ENCODE data around the gene TMEM53.
"Not testable (repeated sequence)": the region's sequence is repeated elsewhere in the genome, so short reads cannot be mapped to it uniquely, and the experiment has no call there.

Gene TMEM53

GRCh38 chr1:44674113-44675000, at the start of gene TMEM53, which contains the start of gene ARMH1:
TSS of gene TMEM53 (minus strand) at chr1:44674481. CDS start at chr1:44674391, 90 bp downstream.
TSS of gene ARMH1 (plus strand) at chr1:44674714. CDS start at chr1:44689698, 14,984 bp downstream.
- peak; percentile 95 for DNase-seq (ENCODE audit: low read depth)

DNA sequence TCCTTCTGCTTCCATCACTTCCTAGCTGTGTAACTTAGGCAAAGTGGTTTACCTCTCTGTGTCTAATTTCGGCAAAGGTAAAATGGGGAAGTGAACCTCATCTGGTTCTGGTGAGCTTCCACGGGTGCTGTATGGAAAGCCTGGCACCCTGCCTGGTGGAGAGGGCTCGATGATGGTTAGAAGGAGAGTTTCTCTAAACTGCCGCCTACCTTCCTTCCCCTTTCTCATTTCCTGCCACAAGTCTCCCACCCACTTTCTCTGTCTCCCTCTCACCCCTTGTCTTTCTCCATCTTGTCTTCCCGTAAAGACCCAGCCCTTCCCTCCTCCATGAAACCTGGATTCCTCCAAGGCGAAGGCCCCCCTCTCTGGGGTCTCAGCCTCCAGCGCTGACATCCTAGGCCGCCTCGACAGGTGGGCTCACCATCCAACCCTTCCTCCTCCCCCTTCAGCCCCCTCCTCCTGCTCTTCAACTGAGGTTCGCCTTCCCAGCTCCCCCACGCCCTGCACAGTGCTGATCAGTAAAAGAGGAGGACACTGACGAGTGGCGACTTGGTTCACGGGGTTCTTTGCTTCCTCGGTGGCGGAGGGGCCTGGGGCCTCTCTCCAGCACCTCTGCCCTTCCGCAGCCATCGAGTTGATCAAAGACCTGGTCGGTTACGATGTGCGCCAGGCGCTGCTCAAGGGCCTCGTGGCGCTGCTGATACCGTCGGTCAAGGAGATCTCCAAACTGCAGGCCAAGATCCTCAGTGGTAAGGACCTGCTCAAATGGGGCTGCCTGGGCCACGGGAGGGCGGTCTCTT, 49.4 kb upstream of the TMEM53 start:
- DNase-seq (ENCODE audit: low read depth), result peak; percentile 51

GRCh38 chr1:44723064-44723463, 48.8 kb upstream of the TMEM53 start:
- no peak for DNase-seq (ENCODE audit: low read depth)

GRCh38 chr1:44721485-44722361, 47.4 kb upstream of the TMEM53 start:
- peak; percentile 79 for DNase-seq (ENCODE audit: low read depth)

GRCh38 chr1:44720281-44720680, 46.0 kb upstream of the TMEM53 start:
- DNase-seq (ENCODE audit: low read depth), result no peak

- no peak for DNase-seq (ENCODE audit: low read depth)
Observed at GRCh38 chr1:44719318-44719717, 45.0 kb upstream of the TMEM53 start.

DNA sequence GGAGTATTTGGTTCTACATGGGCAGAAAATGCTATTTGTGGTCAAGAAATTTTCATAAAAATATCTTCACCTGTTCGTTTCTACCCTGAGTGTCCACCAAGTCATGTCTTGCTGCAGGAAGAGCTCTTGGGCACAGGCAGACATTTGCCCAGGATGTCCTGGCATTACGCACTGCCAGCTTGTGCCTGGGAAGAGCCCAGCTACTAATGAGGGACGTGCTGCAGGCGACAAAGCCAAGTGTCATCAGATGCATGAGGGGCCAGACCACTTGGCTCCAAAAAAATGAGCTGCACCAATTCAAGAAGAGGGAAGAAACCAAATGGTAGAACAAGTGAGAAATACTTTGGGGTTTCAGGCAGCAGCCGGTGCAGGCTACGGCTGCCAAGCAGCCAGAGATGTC, 43.8 kb upstream of the TMEM53 start:
- DNase-seq (ENCODE audit: low read depth), result no peak

GRCh38 chr1:44717653-44718052, 43.4 kb upstream of the TMEM53 start:
- DNase-seq (ENCODE audit: low read depth), result no peak

DNA sequence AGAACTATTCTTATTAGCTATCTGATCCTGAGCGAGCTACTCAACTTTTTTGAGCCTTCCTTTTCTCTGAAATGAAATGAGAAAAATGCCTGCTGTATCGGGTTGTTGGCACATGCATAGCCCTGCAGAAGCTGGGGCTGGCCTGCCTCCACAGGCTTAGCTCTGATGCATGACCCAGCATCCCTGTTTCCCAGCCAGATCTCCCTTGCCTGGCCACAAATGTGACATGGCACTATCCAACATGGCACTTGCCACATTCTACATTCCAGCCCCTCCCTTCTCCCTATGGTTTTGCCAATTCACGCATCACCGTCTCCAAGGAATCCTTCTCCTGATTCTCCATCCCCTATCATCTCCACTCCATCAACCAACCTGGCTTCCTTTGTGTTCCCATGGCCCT, 42.9 kb upstream of the TMEM53 start:
- DNase-seq (ENCODE audit: low read depth), result no peak

DNA sequence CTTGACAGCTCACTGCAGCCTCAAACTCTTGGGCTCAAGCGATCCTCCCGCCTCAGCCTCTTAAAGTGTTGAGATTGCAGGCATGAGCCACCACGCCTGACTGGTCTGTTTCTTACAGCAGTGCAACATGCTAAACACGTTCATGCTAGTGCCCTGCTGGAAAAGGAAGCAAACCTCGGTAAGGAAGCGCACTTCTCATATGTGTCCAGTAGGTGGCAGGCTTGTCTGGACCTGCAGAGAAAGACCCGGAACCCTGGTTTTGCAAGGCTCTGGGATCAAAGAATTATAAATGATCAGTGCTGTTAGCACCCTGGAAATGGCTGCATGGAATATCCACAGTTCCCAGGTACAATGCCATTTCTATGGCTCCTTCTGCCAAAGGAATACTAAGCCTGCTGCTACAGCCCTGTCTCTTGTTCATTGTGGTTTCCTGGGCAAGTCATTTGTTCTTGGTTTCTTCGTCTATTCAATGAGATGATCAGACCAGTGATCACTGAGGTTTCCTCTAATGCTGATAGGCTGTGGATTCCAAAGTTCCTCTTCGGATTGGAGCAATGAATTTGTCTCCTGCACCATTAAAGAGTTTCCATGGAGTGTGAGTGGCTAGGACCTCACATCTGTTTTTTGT, 40.8 kb upstream of the TMEM53 start:
- DNase-seq (ENCODE audit: low read depth), result peak; percentile 60

DNA sequence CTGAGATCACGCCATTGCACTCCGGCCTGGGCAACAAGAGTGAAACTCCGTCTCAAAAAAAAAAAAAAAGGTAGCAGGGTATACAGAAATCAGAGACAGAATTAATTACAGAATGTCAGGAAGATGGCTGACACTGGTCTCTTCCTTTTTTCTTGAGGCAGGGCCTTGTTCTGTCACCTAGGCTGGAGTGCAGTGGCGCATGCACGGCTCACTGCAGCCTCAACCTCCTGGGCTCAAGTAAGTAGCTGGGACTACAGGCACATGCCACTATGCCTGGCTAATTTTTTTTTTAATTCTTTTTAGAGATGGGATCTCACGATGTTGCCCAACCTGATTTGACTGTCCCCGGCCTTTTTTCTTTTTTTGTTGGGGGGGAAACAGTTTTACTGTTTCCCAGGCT, 40.3 kb upstream of the TMEM53 start:
- no peak for DNase-seq (ENCODE audit: low read depth)

DNA sequence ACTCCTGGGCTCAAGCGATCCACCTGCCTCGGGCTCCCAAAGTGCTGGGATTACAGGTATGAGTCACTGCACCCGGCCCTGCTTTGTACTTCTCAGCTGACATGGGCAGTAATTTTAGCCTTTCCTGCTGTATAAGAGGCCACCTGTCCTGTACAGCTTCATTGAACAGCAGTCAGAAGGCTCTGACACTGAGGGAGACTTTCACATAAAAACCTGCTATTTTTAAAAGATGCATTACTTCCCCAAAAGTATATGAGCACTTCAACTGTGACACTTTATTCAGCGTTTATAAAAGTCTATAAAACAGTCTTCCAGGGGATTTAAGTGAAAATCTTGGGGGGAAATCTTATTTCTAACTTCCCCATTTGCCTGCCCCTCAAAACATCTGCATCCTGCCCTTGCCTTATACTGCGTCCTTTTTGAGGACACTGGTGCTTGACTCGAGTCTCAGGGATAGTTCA, 39.1 kb upstream of the TMEM53 start:
- no peak for DNase-seq (ENCODE audit: low read depth)

GRCh38 chr1:44707959-44708831, 33.9 kb upstream of the TMEM53 start:
- DNase-seq (ENCODE audit: low read depth), result no peak

- no peak for DNase-seq (ENCODE audit: low read depth)
Observed at GRCh38 chr1:44707112-44707881, 33.0 kb upstream of the TMEM53 start.

DNA sequence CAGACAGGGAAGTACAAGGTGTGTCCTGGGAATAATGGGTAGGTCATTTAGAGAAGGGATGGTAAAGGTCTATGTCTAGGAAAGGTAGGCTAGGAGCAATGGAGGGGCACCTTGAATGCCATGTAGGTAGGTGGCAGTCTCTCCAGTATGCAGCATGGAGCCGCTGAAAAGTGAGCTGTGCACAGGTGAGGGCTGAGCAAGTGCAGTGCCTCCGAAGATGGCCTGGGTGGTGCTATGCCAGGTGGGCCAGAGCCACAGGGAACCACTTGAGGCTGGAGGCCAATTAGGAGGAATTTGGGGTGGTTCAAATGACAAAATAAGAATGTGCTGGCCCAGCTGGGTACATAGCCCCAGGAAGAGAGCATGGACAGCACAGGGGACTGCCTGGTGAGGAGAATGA, 31.7 kb upstream of the TMEM53 start:
- no peak for DNase-seq (ENCODE audit: low read depth)

- no peak for DNase-seq (ENCODE audit: low read depth)
Observed at GRCh38 chr1:44705470-44705869, 31.2 kb upstream of the TMEM53 start.

DNA sequence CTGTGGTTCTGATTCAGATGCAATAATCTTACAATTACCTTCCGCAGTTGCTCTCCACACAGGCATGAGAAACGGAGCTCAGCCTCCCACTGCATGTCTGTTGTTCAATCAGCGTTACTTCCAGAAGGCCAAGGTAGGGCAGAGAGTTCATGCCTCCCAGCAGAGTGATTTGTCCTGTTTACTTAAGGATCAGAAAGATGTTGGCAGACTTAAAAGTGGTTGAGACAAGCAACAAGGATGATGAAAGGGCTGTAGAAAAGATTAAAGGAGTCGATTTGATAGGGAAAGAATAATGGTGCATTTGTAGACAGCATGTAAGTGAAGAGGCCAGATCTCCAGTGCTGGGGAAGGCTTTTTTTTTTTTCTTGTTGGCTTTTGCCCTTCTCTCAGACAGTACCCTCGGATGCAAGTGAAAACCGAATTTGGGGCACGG, 26.9 kb upstream of the TMEM53 start:
- no peak for DNase-seq (ENCODE audit: low read depth)

GRCh38 chr1:44700573-44700972, 26.3 kb upstream of the TMEM53 start:
- no peak for DNase-seq (ENCODE audit: low read depth)

DNA sequence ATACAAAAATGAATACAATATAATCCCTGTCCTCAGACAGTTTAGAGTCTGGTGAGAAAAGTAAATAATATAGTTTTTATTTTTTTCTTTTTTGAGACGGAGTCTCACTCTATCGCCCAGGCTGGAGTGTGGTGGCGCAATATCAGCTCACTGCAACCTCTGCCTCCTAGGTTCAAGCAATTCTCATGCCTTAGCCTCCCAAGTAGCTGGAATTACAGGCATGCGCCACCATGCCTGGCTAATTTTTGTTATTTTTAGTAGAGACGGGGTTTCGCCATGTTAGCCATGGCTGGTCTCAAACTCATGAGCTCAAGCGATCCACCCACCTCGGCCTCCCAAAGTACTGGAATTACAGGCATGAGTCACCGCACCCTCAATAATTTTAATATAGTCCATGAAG, 25.1 kb upstream of the TMEM53 start:
- DNase-seq (ENCODE audit: low read depth), result not testable (repeated sequence)

GRCh38 chr1:44698138-44698537, 23.9 kb upstream of the TMEM53 start:
- DNase-seq (ENCODE audit: low read depth), result no peak
